Smooth muscle cell of the brain vasculature (primary cell): ENCODE data around the gene LDAH.

Source experiments
- DNase-seq: peaks from one replicate; pipeline ENCODE4 v3.0.0-alpha.2; 2012; ENCODE audit warnings: low read depth, low spot score

LDAH gene

GRCh38 chr2:20638646-20639430 lies 184.1 kb downstream of the LDAH start:
- DNase-seq = no peak

- no peak for DNase-seq
Measured at GRCh38 chr2:20638014-20638413, 184.9 kb downstream of the LDAH start.

- no peak for DNase-seq
Measured at GRCh38 chr2:20637147-20637546, 185.8 kb downstream of the LDAH start.

GRCh38 chr2:20635675-20636584 lies 187.0 kb downstream of the LDAH start:
- peak; percentile 65 for DNase-seq

GRCh38 chr2:20635113-20635510 lies 187.8 kb downstream of the LDAH start:
- DNase-seq = no peak

- DNase-seq = peak; percentile 54
Measured at GRCh38 chr2:20634507-20635112, 188.3 kb downstream of the LDAH start.
